CD14-positive monocyte (primary cell): ENCODE measurements around the gene SLF2. TPM values are rescaled to one million over a fixed set of nuclear protein-coding genes. Genes with fewer than 3 reads are reported as not detected.

Source experiments
- DNase-seq, 3 donors: peaks; one replicate each; pipeline ENCODE4 v3.0.0-alpha.2; 2011 to 2022
- H2AFZ ChIP-seq: 2 replicates; pipeline ENCODE4 v1.6.0; 2012; ENCODE audit warnings: mild to moderate bottlenecking, low read depth, low read length, inconsistent platforms; ENCODE audit not compliant: insufficient read depth, poor library complexity, severe bottlenecking
- H3K27ac ChIP-seq, 2 donors: 1 replicate in 1 of 2; 2 replicates in 1 of 2; pipeline ENCODE4 v1.5.1; 2012 to 2013; ENCODE audit warnings: low read length in 2 of 2, control low read depth in 1 of 2, inconsistent platforms in 1 of 2, low read depth in 1 of 2, mild to moderate bottlenecking in 1 of 2
- H3K27me3 ChIP-seq, 2 donors: one replicate each; pipeline versions ENCODE4 v1.6.0 to v1.6.1; 2011 to 2013; ENCODE audit warnings: low read length in 2 of 2; ENCODE audit not compliant: control insufficient read depth in 2 of 2, insufficient read depth in 2 of 2
- H3K36me3 ChIP-seq, 2 donors: replicated peaks in 1 of 2; 1 replicate in 1 of 2; 2 replicates in 1 of 2; pipeline versions ENCODE4 v1.5.1 to v1.6.1; 2012 to 2013; ENCODE audit warnings: low read length in 2 of 2, control low read depth in 1 of 2, inconsistent platforms in 1 of 2, mild to moderate bottlenecking in 1 of 2; ENCODE audit not compliant: insufficient read depth in 2 of 2, control insufficient read depth in 1 of 2
- H3K4me1 ChIP-seq, 2 donors: 1 replicate in 1 of 2; 2 replicates in 1 of 2; pipeline versions ENCODE4 v1.5.1 to v1.6.1; 2012 to 2013; ENCODE audit warnings: low read length in 2 of 2, control low read depth in 1 of 2, inconsistent platforms in 1 of 2, mild to moderate bottlenecking in 1 of 2, moderate library complexity in 1 of 2; ENCODE audit not compliant: insufficient read depth in 2 of 2, control insufficient read depth in 1 of 2
- H3K4me2 ChIP-seq: replicated peaks from 2 replicates; pipeline ENCODE3; 2012; ENCODE audit warnings: low read length, moderate library complexity, mild to moderate bottlenecking; ENCODE audit not compliant: poor library complexity, severe bottlenecking; ENCODE audit errors: extremely low read depth
- H3K4me3 ChIP-seq, 3 experiments: fragments of 200-600 bp in 1 of 3; sonication (generic) in 1 of 3; replicated peaks in 1 of 3; 1 replicate in 2 of 3; 2 replicates in 1 of 3; pipeline ENCODE4 v1.5.1; 2011 to 2013; ENCODE audit warnings: low read length in 3 of 3, mild to moderate bottlenecking in 3 of 3, control low read depth in 2 of 3, low read depth in 2 of 3, inconsistent platforms in 1 of 3, moderate library complexity in 1 of 3
- H3K79me2 ChIP-seq: 2 replicates; pipeline ENCODE4 v1.6.0; 2012; ENCODE audit warnings: mild to moderate bottlenecking, control low read depth, inconsistent platforms, low read length, moderate library complexity; ENCODE audit not compliant: insufficient read depth
- H3K9ac ChIP-seq: 2 replicates; pipeline ENCODE4 v1.6.0; 2017; ENCODE audit warnings: low read length, mild to moderate bottlenecking; ENCODE audit not compliant: insufficient read depth, poor library complexity, severe bottlenecking
- H3K9me3 ChIP-seq, 2 donors: replicated peaks in 1 of 2; 1 replicate in 1 of 2; 2 replicates in 1 of 2; pipeline versions ENCODE4 v1.5.1 to v1.6.1; 2012 to 2013; ENCODE audit warnings: low read length in 2 of 2, control low read depth in 1 of 2; ENCODE audit not compliant: control insufficient read depth in 1 of 2, insufficient read depth in 1 of 2
- H4K20me1 ChIP-seq: 2 replicates; pipeline ENCODE4 v1.6.0; 2012; ENCODE audit warnings: mild to moderate bottlenecking, low read length, control low read depth, moderate library complexity; ENCODE audit not compliant: insufficient read depth
- H3K27ac Mint-ChIP-seq, 7 donors: one replicate each; pipeline ENCODE4 v1.8.0; 2020; ENCODE audit warnings: mild to moderate bottlenecking in 7 of 7, mixed read lengths in 7 of 7, moderate library complexity in 6 of 7, inconsistent platforms in 2 of 7
- H3K27me3 Mint-ChIP-seq, 3 donors: one replicate each; pipeline ENCODE4 v1.8.0; 2021 to 2022; ENCODE audit warnings: low read depth in 3 of 3, mild to moderate bottlenecking in 3 of 3, mixed read lengths in 3 of 3, moderate library complexity in 3 of 3, inconsistent platforms in 1 of 3
- H3K36me3 Mint-ChIP-seq, 2 donors: one replicate each; pipeline ENCODE4 v1.8.0; 2020; ENCODE audit warnings: mixed read lengths in 2 of 2, inconsistent platforms in 1 of 2, mild to moderate bottlenecking in 1 of 2
- H3K4me1 Mint-ChIP-seq: one replicate; pipeline ENCODE4 v1.8.0; 2020; ENCODE audit warnings: mild to moderate bottlenecking, mixed read lengths
- H3K4me3 Mint-ChIP-seq, 2 donors: one replicate each; pipeline ENCODE4 v1.8.0; 2020; ENCODE audit warnings: mild to moderate bottlenecking in 2 of 2, mixed read lengths in 2 of 2, moderate library complexity in 1 of 2
- H3K9me3 Mint-ChIP-seq, 7 donors: one replicate each; pipeline ENCODE4 v1.8.0; 2020 to 2022; ENCODE audit warnings: mixed read lengths in 7 of 7, mild to moderate bottlenecking in 6 of 7, moderate library complexity in 6 of 7, inconsistent platforms in 2 of 7
- WGBS: methylation state at CpG from one replicate; pipeline ENCODE4 v1.1.5; 2013; ENCODE audit warnings: missing lambda C conversion rate; ENCODE audit not compliant: insufficient coverage; 5-methylcytosine and 5-hydroxymethylcytosine counted together
- intact Hi-C, 2 donors: fragments of 100-400 bp; cut with micrococcal nuclease; formaldehyde crosslinking; loops; one replicate each; pipeline versions ENCODE4 v1.15.0 to v1.15.1; 2023
- polyA plus RNA-seq, 3 donors: library from polyadenylated mRNA; depleted of rRNA in 1 of 3; unstranded in 2 of 3; stranded (reverse) in 1 of 3; fragments of 300-500 nt in 2 of 3; fragments of >200 nt in 1 of 3; fragmentation: Illumina TruSeq in 2 of 3; gene quantifications; 1 replicate in 2 of 3; 2 replicates in 1 of 3; pipeline ENCODE4 v1.2.3, GENCODE V29; 2012 to 2021
- TF ChIP-seq, protein P1 (sequence below): fragments of 200-600 bp; IDR thresholded peaks from one replicate; pipeline ENCODE4 v1.8.0; 2022; ENCODE audit warnings: antibody characterized with exemption, mild to moderate bottlenecking

Gene SLF2
- polyA plus RNA-seq, 3 donors: 5.8 to 11.3 (median 6.4) TPM

DNA sequence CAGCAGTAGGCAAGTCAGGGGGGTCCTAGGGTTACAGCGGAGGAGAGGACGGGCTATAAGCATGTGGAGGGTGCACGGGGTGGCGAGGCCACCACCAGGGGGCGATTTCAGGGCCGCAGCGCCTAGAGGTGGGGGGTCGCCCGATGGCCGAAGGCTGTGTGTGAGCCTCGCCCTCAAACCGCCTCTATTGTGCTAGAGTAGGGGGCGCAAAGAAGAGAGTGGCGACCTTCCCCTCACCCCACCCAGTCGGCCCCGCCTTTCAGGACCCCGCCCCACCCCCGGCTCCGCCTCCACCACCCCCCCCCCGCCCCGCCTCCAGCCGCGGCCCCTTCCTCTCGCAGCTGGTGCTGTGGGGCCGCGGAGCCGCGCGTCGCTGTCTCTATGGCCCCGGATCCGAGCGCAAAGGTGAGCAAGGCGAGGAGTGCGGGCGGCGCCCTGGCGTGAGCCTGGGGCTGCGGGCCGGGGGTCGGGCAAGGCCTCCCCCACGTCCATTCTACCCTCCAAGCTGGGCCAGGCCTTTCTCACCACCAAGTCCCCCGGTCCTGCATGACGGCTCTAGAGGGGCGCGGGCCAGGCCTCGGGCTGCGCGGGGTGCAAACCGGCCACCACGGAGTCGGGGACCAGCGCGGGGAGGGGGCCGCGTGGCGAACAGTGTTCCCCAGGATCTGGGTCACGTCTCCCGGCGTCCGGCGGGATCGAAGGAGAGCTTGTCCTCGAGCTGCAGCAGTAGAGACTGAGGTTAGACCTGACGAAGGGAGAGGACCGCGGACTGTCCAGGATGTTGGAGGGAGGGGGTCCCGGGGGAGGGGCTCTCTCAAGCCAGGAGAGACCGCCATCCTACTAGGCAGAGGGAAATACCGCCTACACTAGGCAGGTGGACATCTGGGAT lies 56.7 kb downstream of the SLF2 start, which contains the start of gene SEMA4G:
SEMA4G (plus strand) TSS at position 318 of the 889 bp plus-strand sequence. CDS start 3,409 bp downstream, outside the sequence.
- Histone ChIP-seq H3K4me2 (peak within 1 kb of the TSS; percentile 76), H3K79me2 (no peaks in the 10 kb centered on the region), H3K27me3 (peaks cover 7 to 13% of the 10 kb centered on the region in 2 donors), H3K27ac (no peak within 1 kb of the TSS), H2AFZ (peak within 1 kb of the TSS; percentile 70), H3K4me3 (peak within 1 kb of the TSS; percentile 6 to 70 (median 31)), H3K9me3 (no peaks in the 10 kb centered on the region), H3K4me1 (peaks cover 11 to 13% of the 10 kb centered on the region in 2 donors), H3K36me3 (peaks cover 11 to 26% of the 10 kb centered on the region in 2 donors), H3K9ac (peak within 1 kb of the TSS; percentile 43), H4K20me1 (no peaks in the 10 kb centered on the region)
- Mint-ChIP-seq H3K9me3 (peaks cover 0 to 3% (median 0%) of the 10 kb centered on the region in 7 donors), H3K27ac (peak within 1 kb of the TSS in 2 of 7 donors; percentile 21 to 33), H3K36me3 (peaks cover 21% of the 10 kb centered on the region in 2 donors), H3K27me3 (peaks cover 18 to 26% (median 22%) of the 10 kb centered on the region in 3 donors), H3K4me3 (peak within 1 kb of the TSS; percentile 71 to 84), H3K4me1 (peaks cover 13% of the 10 kb centered on the region)
- DNase-seq: peak; percentile 4 to 36 (median 15)
- TF ChIP-seq, protein P1, sequence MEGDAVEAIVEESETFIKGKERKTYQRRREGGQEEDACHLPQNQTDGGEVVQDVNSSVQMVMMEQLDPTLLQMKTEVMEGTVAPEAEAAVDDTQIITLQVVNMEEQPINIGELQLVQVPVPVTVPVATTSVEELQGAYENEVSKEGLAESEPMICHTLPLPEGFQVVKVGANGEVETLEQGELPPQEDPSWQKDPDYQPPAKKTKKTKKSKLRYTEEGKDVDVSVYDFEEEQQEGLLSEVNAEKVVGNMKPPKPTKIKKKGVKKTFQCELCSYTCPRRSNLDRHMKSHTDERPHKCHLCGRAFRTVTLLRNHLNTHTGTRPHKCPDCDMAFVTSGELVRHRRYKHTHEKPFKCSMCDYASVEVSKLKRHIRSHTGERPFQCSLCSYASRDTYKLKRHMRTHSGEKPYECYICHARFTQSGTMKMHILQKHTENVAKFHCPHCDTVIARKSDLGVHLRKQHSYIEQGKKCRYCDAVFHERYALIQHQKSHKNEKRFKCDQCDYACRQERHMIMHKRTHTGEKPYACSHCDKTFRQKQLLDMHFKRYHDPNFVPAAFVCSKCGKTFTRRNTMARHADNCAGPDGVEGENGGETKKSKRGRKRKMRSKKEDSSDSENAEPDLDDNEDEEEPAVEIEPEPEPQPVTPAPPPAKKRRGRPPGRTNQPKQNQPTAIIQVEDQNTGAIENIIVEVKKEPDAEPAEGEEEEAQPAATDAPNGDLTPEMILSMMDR: peak; percentile 72
- intact Hi-C loops: loop anchor here in 1 of 2 donors (5.0 kb wide), 1 partner anchor 43 kb away; no protein-coding TSS in a partner anchor
- 2% methylated on average over 46 of the region's 70 CpGs for WGBS

DNA sequence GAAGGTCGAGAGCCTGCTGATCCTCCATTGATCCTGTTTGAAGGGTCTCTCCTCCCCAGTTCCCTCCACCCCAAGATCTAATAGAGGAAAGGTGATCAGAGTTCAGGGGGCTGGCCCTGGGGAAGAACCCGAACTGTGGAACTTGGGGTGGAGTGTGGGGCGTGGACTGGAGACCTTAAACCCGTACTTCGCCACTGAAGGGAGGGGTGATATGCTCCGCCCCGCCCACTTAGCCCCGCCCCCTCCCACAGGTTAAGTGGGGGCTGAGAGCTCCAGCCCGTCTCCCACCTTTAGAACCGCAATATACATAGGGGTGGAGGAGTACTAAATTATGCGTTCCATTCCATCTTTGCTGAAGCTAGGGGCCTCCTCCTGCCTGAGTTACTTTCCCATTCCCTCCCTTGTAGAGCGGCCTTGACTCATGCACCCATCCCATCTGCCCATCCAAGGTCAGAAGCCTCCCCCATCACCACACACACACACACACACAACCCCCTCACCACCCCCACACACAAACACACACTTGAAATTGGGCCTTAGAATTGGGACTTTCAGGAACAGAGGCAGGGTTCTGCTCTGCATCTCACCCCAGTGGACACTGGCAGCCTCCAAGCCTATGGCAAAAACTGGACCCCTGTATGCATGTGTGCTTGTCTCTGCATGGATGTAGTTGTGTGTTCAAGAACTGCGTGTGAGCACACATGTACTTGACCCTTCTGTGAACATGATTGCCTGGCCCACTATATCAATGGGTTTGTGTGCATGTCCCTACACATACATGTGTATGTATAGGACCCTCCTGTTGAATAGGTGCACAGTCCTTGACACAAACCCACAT lies 57.5 kb downstream of the SLF2 start:
- Mint-ChIP-seq H3K9me3 (peaks cover 0 to 3% (median 0%) of the 10 kb centered on the region in 7 donors), H3K36me3 (peaks cover 14 to 15% of the 10 kb centered on the region in 2 donors), H3K4me1 (peaks cover 13% of the 10 kb centered on the region), H3K27ac (peak overlapping the region in 1 of 7 donors; percentile 33), H3K4me3 (peak overlapping the region; percentile 64 to 71), H3K27me3 (peaks cover 18 to 26% (median 22%) of the 10 kb centered on the region in 3 donors)
- DNase-seq: no peak
- H3K36me3 ChIP-seq: peaks cover 5 to 17% of the 10 kb centered on the region in 2 donors
- peak overlapping the region; percentile 43 for H3K9ac ChIP-seq
- peaks cover 7 to 13% of the 10 kb centered on the region in 2 donors for H3K27me3 ChIP-seq
- no peaks in the 10 kb centered on the region for H3K79me2 ChIP-seq
- H3K4me2 ChIP-seq: peak overlapping the region; percentile 76
- no peak overlapping the region for H3K27ac ChIP-seq
- TF ChIP-seq, protein P1: no peak
- H3K4me3 ChIP-seq: peak overlapping the region in 1 of 3 experiments; percentile 70
- WGBS: 100% methylated on average over 1 of the region's 13 CpGs
- peaks cover 11 to 13% of the 10 kb centered on the region in 2 donors for H3K4me1 ChIP-seq
- no peaks in the 10 kb centered on the region for H3K9me3 ChIP-seq
- peak overlapping the region; percentile 70 for H2AFZ ChIP-seq
- H4K20me1 ChIP-seq: no peaks in the 10 kb centered on the region
- intact Hi-C loops: no loop called here
